ENCODE results near the gene SMAD6.

- no peak for TF ChIP-seq CTCF (IDR thresholded peaks at IDR 0.05)
- no peak for TF ChIP-seq POLR2A (IDR thresholded peaks at IDR 0.05)
- no peak for TF ChIP-seq POLR2AphosphoS5 (IDR thresholded peaks at IDR 0.05)
Observed at GRCh38 chr15:66780973-66781718, 79.1 kb downstream of the SMAD6 start.

Measured in prostate gland (tissue), 2 donors.